ENCODE data around the gene MARVELD1.

- TF ChIP-seq POLR2A (IDR thresholded peaks at IDR 0.05) (no peak), CTCF (IDR thresholded peaks at IDR 0.05 in 8 of 11, conservative IDR thresholded peaks at IDR 0.05 in 3 of 11) (no peak)
Observed at GRCh38 chr10:97703398-97704067, 10.0 kb upstream of the MARVELD1 start.

Measured in spleen (tissue), 7 donors.